GM12878 (cell line): ENCODE results near the gene ABT1.

ENCODE experiments used
- CBFB ChIP-seq: IDR thresholded peaks from 2 replicates; pipeline ENCODE4 v1.6.1; 2016; ENCODE audit warnings: antibody characterized with exemption, low read depth
- CHD2 ChIP-seq: IDR thresholded peaks from 2 replicates; pipeline ENCODE4 v1.6.1; 2011; ENCODE audit warnings: low read depth, low read length, improper control_type of control experiment, borderline replicate concordance
- CREB1 ChIP-seq: IDR thresholded peaks from 2 replicates; pipeline ENCODE4 v1.6.1; 2012; ENCODE audit warnings: low read depth, mild to moderate bottlenecking, inconsistent platforms
- CTCF ChIP-seq, 3 experiments: IDR thresholded peaks in 2 of 3; conservative IDR thresholded peaks in 1 of 3; 2 replicates each; pipeline ENCODE4 v1.5.1; 2011; ENCODE audit warnings: low read depth in 3 of 3, low read length in 3 of 3, mild to moderate bottlenecking in 3 of 3, control low read depth in 2 of 3, moderate library complexity in 2 of 3, inconsistent platforms in 1 of 3, mixed read lengths in 1 of 3; ENCODE audit not compliant: control insufficient read depth in 2 of 3, insufficient read depth in 1 of 3; ENCODE audit errors: extremely low read depth in 1 of 3
- EP300 ChIP-seq, 2 experiments: fragments of 150-350 bp in 1 of 2; IDR thresholded peaks; 2 replicates each; pipeline ENCODE4 v1.6.1; 2011 to 2012; ENCODE audit warnings: low read depth in 2 of 2, low read length in 2 of 2, borderline replicate concordance in 1 of 2, improper control_type of control experiment in 1 of 2, inconsistent platforms in 1 of 2; ENCODE audit not compliant: control insufficient read depth in 1 of 2
- JUND ChIP-seq: IDR thresholded peaks from 2 replicates; pipeline ENCODE4 v1.6.1; 2012; ENCODE audit warnings: low read depth, mild to moderate bottlenecking, low read length, improper control_type of control experiment, moderate library complexity
- POLR2A ChIP-seq: IDR thresholded peaks from 2 replicates; pipeline ENCODE4 v1.6.1; 2011; ENCODE audit warnings: low read depth, mild to moderate bottlenecking, low read length
- RAD51 ChIP-seq: fragments of 450-650 bp; IDR thresholded peaks from 2 replicates; pipeline ENCODE4 v1.6.1; 2016; ENCODE audit warnings: moderate library complexity, mild to moderate bottlenecking, inconsistent platforms
- SIX5 ChIP-seq: IDR thresholded peaks from 2 replicates; pipeline ENCODE4 v1.6.1; 2011; ENCODE audit warnings: mild to moderate bottlenecking, low read depth, low read length, moderate library complexity; ENCODE audit not compliant: severe bottlenecking
- SP1 ChIP-seq: IDR thresholded peaks from one replicate; pipeline ENCODE4 v1.6.1; 2011; ENCODE audit warnings: low read depth, low read length
- SRF ChIP-seq, 2 experiments: IDR thresholded peaks; 2 replicates each; pipeline ENCODE4 v1.6.1; 2011; ENCODE audit warnings: low read depth in 2 of 2, low read length in 2 of 2, mild to moderate bottlenecking in 1 of 2, moderate library complexity in 1 of 2
- TAF1 ChIP-seq: IDR thresholded peaks from 2 replicates; pipeline ENCODE4 v1.6.1; 2011; ENCODE audit warnings: mild to moderate bottlenecking, low read depth, low read length, borderline replicate concordance
- TF ChIP-seq, protein P1 (sequence below): IDR thresholded peaks from 2 replicates; pipeline ENCODE4 v1.6.1; 2012; ENCODE audit warnings: low read depth, low read length, improper control_type of control experiment

- TF ChIP-seq CBFB = no peak
- no peak for TF ChIP-seq SP1
- TF ChIP-seq CREB1 = no peak
- TF ChIP-seq EP300 (IDR thresholded peaks at IDR 0.05; ENCODE audit: borderline replicate concordance in 1 of 2, control insufficient read depth in 1 of 2, low read depth in 2 of 2, low read length in 2 of 2) = no peak
- no peak for TF ChIP-seq CTCF (IDR thresholded peaks at IDR 0.05 in 2 of 3, conservative IDR thresholded peaks at IDR 0.05 in 1 of 3; ENCODE audit: control insufficient read depth in 2 of 3, extremely low read depth in 1 of 3, insufficient read depth in 1 of 3, low read depth in 3 of 3, low read length in 3 of 3)
- TF ChIP-seq, protein P1, sequence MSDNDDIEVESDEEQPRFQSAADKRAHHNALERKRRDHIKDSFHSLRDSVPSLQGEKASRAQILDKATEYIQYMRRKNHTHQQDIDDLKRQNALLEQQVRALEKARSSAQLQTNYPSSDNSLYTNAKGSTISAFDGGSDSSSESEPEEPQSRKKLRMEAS = no peak
- no peak for TF ChIP-seq SRF (IDR thresholded peaks at IDR 0.05; ENCODE audit: low read depth in 2 of 2, low read length in 2 of 2)
- no peak for TF ChIP-seq RAD51
- no peak for TF ChIP-seq CHD2
- no peak for TF ChIP-seq SIX5
- no peak for TF ChIP-seq TAF1
- no peak for TF ChIP-seq POLR2A
- TF ChIP-seq JUND = no peak
Measured at GRCh38 chr6:26597389-26597766, 625 bp downstream of the ABT1 start.
